ENCODE data around the gene CAMK1D.

Gene CAMK1D

GRCh38 chr10:12757351-12757750 is 408.0 kb downstream of the CAMK1D start:
- Histone ChIP-seq H3K9ac (no peak overlapping the region), H4K20me1 (ENCODE audit: insufficient read depth) (no peaks in the 10 kb centered on the region), H3K4me2 (no peak overlapping the region), H2AFZ (ENCODE audit: low read depth) (no peak overlapping the region), H3K27me3 (ENCODE audit: insufficient read depth, low read depth) (no peaks in the 10 kb centered on the region), H3K36me3 (ENCODE audit: insufficient read depth) (no peaks in the 10 kb centered on the region), H3K79me2 (ENCODE audit: insufficient read depth, low read depth) (no peaks in the 10 kb centered on the region), H3K4me3 (IDR thresholded peaks at IDR 0.05; ENCODE audit: insufficient read depth, low read depth, low read length) (no peak overlapping the region), H3K4me1 (ENCODE audit: low read depth, poor library complexity, severe bottlenecking) (no peaks in the 10 kb centered on the region), H3K27ac (no peak overlapping the region)
- TF ChIP-seq, protein P1, sequence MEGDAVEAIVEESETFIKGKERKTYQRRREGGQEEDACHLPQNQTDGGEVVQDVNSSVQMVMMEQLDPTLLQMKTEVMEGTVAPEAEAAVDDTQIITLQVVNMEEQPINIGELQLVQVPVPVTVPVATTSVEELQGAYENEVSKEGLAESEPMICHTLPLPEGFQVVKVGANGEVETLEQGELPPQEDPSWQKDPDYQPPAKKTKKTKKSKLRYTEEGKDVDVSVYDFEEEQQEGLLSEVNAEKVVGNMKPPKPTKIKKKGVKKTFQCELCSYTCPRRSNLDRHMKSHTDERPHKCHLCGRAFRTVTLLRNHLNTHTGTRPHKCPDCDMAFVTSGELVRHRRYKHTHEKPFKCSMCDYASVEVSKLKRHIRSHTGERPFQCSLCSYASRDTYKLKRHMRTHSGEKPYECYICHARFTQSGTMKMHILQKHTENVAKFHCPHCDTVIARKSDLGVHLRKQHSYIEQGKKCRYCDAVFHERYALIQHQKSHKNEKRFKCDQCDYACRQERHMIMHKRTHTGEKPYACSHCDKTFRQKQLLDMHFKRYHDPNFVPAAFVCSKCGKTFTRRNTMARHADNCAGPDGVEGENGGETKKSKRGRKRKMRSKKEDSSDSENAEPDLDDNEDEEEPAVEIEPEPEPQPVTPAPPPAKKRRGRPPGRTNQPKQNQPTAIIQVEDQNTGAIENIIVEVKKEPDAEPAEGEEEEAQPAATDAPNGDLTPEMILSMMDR (conservative IDR thresholded peaks at IDR 0.05; ENCODE audit: low read depth, low read length), result no peak

DNA sequence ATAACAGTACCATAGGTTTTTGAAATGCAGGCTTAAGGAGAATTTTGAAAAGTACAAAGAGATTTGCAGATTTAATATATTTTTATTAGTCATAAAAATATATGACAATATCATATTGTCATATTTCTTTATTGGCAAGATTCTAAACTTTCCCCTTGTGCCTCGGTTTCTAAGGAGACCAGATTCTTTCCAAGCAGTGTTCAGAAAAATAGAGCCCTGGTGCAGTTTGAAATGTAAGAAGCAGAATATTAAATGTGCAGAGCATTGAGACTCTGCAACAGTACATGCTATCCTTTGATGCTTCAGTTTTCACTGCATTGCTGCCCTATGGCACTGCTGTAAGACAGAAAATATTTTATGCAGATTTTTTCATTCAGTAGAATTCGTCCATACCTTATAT is 408.9 kb downstream of the CAMK1D start:
- Histone ChIP-seq H3K27me3 (ENCODE audit: insufficient read depth, low read depth) (no peaks in the 10 kb centered on the region), H3K4me1 (ENCODE audit: low read depth, poor library complexity, severe bottlenecking) (no peaks in the 10 kb centered on the region), H3K27ac (no peak overlapping the region), H3K79me2 (ENCODE audit: insufficient read depth, low read depth) (no peaks in the 10 kb centered on the region), H3K4me2 (no peak overlapping the region), H3K36me3 (ENCODE audit: insufficient read depth) (no peaks in the 10 kb centered on the region), H3K4me3 (IDR thresholded peaks at IDR 0.05; ENCODE audit: insufficient read depth, low read depth, low read length) (no peak overlapping the region), H4K20me1 (ENCODE audit: insufficient read depth) (no peaks in the 10 kb centered on the region), H3K9ac (no peak overlapping the region), H2AFZ (ENCODE audit: low read depth) (no peak overlapping the region)
- TF ChIP-seq, protein P1 (conservative IDR thresholded peaks at IDR 0.05; ENCODE audit: low read depth, low read length), result no peak

GRCh38 chr10:12766223-12766622 is 416.9 kb downstream of the CAMK1D start:
- Histone ChIP-seq H3K27ac (no peak overlapping the region), H3K4me1 (ENCODE audit: low read depth, poor library complexity, severe bottlenecking) (no peaks in the 10 kb centered on the region), H3K27me3 (ENCODE audit: insufficient read depth, low read depth) (no peaks in the 10 kb centered on the region), H3K4me2 (no peak overlapping the region), H3K9ac (no peak overlapping the region), H2AFZ (ENCODE audit: low read depth) (no peak overlapping the region), H3K79me2 (ENCODE audit: insufficient read depth, low read depth) (no peaks in the 10 kb centered on the region), H3K4me3 (IDR thresholded peaks at IDR 0.05; ENCODE audit: insufficient read depth, low read depth, low read length) (no peak overlapping the region), H4K20me1 (ENCODE audit: insufficient read depth) (no peaks in the 10 kb centered on the region), H3K36me3 (ENCODE audit: insufficient read depth) (no peaks in the 10 kb centered on the region)
- TF ChIP-seq, protein P1 (conservative IDR thresholded peaks at IDR 0.05; ENCODE audit: low read depth, low read length), result no peak

DNA sequence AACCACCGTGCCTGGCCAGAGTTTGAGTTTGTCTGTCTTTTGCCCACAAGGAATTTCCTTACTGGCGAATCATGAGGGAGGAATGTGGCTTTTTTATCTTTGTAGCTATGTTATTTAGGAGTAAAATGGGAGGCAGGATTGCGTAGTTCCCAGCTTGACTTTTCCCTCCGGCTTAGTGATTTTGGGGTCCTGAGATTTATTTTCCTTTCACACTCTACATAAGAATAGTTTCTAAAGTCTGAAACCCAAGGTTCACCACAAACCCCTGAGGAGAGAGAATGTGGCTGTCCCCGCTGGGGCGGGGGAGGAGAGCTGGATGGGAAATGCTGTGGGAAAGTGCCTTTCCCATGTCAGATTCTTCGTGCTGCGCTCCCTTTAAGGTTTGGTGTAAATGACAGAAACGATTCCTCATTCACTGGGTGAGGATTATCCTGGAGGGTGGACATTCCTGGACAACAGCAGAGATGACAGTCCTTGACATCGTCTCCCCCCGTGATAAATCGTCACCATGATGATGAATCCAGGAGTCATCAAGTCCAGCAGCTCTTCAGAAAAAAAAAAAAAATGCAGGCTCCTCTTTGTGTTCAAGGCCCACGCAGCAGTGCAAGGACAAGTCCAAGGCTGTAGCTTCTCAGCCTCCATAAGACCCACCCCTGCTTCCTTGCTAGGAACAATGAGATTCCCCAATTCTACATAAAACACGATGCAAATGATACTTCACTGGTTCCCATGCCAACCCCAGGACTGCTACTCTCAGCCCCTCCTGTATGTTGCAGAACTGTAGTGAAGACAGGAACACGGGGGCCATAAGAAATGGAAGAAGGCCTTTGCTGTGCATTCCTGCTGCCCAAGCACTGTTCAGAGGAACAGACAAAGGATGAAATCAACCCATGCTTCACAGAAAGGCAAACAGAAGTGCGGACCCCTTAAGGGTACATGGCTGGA is 419.1 kb downstream of the CAMK1D start:
- Histone ChIP-seq H3K4me3 (IDR thresholded peaks at IDR 0.05; ENCODE audit: insufficient read depth, low read depth, low read length) (no peak overlapping the region), H2AFZ (ENCODE audit: low read depth) (no peak overlapping the region), H3K79me2 (ENCODE audit: insufficient read depth, low read depth) (no peaks in the 10 kb centered on the region), H3K9ac (no peak overlapping the region), H3K4me1 (ENCODE audit: low read depth, poor library complexity, severe bottlenecking) (no peaks in the 10 kb centered on the region), H3K4me2 (no peak overlapping the region), H4K20me1 (ENCODE audit: insufficient read depth) (no peaks in the 10 kb centered on the region), H3K36me3 (ENCODE audit: insufficient read depth) (no peaks in the 10 kb centered on the region), H3K27me3 (ENCODE audit: insufficient read depth, low read depth) (no peaks in the 10 kb centered on the region), H3K27ac (no peak overlapping the region)
- TF ChIP-seq, protein P1 (conservative IDR thresholded peaks at IDR 0.05; ENCODE audit: low read depth, low read length), result no peak
